Prostate gland (tissue), 2 donors: ENCODE measurements around the gene RBM22. TPM values are rescaled to one million over a fixed set of nuclear protein-coding genes. Genes with fewer than 3 reads are reported as not detected.

Source experiments
- DNase-seq: peaks from one replicate; pipeline ENCODE4 v3.0.0-alpha.2; 2019; ENCODE audit warnings: low spot score
- H3K27ac ChIP-seq, 2 donors: fragments of 200-600 bp; sonication (generic); 2 replicates each; pipeline ENCODE4 v1.5.1; 2017 to 2019
- H3K27me3 ChIP-seq: fragments of 200-600 bp; sonication (generic); replicated peaks from 2 replicates; pipeline ENCODE4 v1.5.1; 2019; ENCODE audit not compliant: insufficient read depth
- H3K36me3 ChIP-seq, 2 donors: fragments of 200-600 bp; sonication (generic); 1 replicate in 1 of 2; 2 replicates in 1 of 2; pipeline versions ENCODE4 v1.5.1 to v1.8.1; 2017 to 2019
- H3K4me1 ChIP-seq: fragments of 200-600 bp; sonication (generic); replicated peaks from 2 replicates; pipeline ENCODE4 v1.5.1; 2019
- H3K4me3 ChIP-seq, 2 donors: fragments of 200-600 bp; sonication (generic); 2 replicates each; pipeline ENCODE4 v1.5.1; 2017 to 2019
- H3K9me3 ChIP-seq: fragments of 200-600 bp; sonication (generic); 2 replicates; pipeline ENCODE4 v1.5.1; 2017
- POLR2A ChIP-seq: fragments of 450-650 bp; IDR thresholded peaks from one replicate; pipeline ENCODE4 v1.6.1; 2016; ENCODE audit warnings: antibody characterized with exemption, mild to moderate bottlenecking
- POLR2AphosphoS5 ChIP-seq: sonication (generic); formaldehyde crosslinking; IDR thresholded peaks from one replicate; pipeline ENCODE4 v1.6.1; 2017; ENCODE audit warnings: antibody characterized with exemption
- WGBS: methylation state at CpG from one replicate; pipeline ENCODE4 v1.1.5; 2018; 5-methylcytosine and 5-hydroxymethylcytosine counted together
- intact Hi-C: fragments of 100-400 bp; cut with DNase I; formaldehyde crosslinking; loops from one replicate; pipeline ENCODE4 v1.14.2; 2022
- total RNA-seq, 2 donors: library from RNA; depleted of rRNA; stranded (reverse); fragments of >200 nt; gene quantifications; one replicate each; pipeline ENCODE4 v1.1.0, GENCODE V29; 2016
- TF ChIP-seq, protein P1 (sequence below), 4 experiments: fragments of 200-600 bp in 2 of 4; fragments of 450-650 bp in 2 of 4; sonication (generic) in 2 of 4; IDR thresholded peaks; 1 replicate in 3 of 4; 2 replicates in 1 of 4; pipeline ENCODE4 v1.5.1; 2016 to 2019; ENCODE audit warnings: antibody characterized with exemption in 4 of 4, mild to moderate bottlenecking in 2 of 4, moderate library complexity in 2 of 4

RBM22 gene
- total RNA-seq, 2 donors from 2014 or later, result 33.6 to 40.3 TPM

DNA sequence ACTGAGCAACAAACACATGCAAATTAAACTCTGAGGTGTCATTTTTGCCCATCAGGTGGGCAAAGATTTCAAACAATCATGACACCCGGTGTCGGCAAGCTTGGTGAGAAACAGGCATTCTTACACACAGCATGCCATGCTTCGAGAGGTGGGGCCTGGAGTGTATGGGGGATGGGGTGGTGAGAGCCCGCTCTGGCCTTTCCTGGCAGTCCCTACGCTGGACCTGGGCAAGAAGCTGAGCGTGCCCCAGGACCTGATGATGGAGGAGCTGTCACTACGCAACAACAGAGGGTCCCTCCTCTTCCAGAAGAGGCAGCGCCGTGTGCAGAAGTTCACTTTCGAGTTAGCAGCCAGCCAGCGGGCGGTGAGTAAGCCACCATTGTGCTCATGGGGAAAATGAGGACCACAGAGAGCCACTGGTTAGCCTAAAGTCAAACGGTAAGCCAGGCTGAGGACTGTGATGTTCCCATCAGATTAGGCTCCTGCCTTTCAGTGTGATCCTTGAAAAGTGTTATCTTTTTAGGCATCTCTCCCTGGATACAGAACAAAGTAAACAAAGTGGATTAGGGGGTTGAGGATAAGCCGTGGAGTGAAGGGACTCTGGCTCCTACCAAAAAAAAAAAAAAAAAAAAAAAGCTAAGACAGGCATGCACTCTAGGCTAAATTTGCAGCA is 30.5 kb downstream of the RBM22 start:
- TF ChIP-seq, protein P1, sequence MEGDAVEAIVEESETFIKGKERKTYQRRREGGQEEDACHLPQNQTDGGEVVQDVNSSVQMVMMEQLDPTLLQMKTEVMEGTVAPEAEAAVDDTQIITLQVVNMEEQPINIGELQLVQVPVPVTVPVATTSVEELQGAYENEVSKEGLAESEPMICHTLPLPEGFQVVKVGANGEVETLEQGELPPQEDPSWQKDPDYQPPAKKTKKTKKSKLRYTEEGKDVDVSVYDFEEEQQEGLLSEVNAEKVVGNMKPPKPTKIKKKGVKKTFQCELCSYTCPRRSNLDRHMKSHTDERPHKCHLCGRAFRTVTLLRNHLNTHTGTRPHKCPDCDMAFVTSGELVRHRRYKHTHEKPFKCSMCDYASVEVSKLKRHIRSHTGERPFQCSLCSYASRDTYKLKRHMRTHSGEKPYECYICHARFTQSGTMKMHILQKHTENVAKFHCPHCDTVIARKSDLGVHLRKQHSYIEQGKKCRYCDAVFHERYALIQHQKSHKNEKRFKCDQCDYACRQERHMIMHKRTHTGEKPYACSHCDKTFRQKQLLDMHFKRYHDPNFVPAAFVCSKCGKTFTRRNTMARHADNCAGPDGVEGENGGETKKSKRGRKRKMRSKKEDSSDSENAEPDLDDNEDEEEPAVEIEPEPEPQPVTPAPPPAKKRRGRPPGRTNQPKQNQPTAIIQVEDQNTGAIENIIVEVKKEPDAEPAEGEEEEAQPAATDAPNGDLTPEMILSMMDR (IDR thresholded peaks at IDR 0.05), result no peak
- TF ChIP-seq POLR2AphosphoS5, result no peak
- no peak for TF ChIP-seq POLR2A
- Histone ChIP-seq H3K27me3 (peaks cover 2% of the 10 kb centered on the region), H3K27ac (no peak overlapping the region), H3K36me3 (no peaks in the 10 kb centered on the region), H3K9me3 (no peaks in the 10 kb centered on the region), H3K4me1 (peaks cover 5% of the 10 kb centered on the region), H3K4me3 (no peak overlapping the region)
- DNase-seq, result no peak
- 70% methylated on average over 14 of the region's 14 CpGs for WGBS
- intact Hi-C loops, result no loop called here

DNA sequence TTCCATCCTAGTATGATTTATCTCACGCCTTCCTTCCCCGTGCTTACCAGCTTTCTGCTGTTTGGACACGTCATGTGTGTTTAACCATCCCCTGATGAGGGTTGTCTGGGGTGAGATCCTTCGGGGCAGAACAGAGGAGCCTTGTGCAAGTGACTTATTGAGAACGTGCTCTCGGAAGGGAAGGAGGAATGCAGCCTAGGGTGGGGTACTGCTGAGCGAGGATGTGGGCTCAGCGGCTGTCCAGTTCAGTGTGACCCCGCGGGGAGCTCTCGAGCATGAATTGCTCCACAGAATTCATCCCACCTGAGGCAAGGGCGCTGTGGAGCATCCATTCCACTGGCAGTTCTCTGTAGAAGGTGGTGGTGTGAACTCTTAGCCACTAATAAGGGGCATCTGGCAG is 35.8 kb downstream of the RBM22 start:
- Histone ChIP-seq H3K9me3 (no peaks in the 10 kb centered on the region), H3K27ac (no peak overlapping the region), H3K4me3 (no peak overlapping the region), H3K27me3 (peaks cover 2% of the 10 kb centered on the region), H3K4me1 (no peaks in the 10 kb centered on the region), H3K36me3 (no peaks in the 10 kb centered on the region)
- TF ChIP-seq, protein P1 (IDR thresholded peaks at IDR 0.05), result no peak
- TF ChIP-seq POLR2AphosphoS5 (no peak), POLR2A (no peak)
- intact Hi-C loops, result no loop called here
- 62% methylated on average over 12 of the region's 12 CpGs for WGBS
- DNase-seq, result no peak

DNA sequence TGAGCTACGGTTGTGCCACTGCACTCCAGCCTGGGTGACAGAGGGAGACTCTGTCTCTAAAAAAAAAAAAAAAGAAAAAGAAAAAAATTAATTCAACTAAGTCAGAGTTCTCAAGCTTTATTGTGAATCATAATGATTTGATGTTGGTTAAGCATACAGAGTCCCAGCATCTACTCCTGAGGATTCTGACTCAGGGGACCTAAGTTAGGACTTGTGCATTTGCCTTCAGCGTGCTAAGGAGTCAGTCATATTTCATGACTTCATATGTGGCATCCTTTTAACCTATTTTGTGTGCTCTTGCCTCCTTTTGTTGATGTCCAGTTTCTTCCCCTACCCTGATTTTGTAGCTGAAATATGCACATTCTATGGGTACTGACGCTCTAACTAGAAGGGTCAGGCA is 36.9 kb downstream of the RBM22 start:
- 93% methylated on average over 3 of the region's 3 CpGs for WGBS

DNA sequence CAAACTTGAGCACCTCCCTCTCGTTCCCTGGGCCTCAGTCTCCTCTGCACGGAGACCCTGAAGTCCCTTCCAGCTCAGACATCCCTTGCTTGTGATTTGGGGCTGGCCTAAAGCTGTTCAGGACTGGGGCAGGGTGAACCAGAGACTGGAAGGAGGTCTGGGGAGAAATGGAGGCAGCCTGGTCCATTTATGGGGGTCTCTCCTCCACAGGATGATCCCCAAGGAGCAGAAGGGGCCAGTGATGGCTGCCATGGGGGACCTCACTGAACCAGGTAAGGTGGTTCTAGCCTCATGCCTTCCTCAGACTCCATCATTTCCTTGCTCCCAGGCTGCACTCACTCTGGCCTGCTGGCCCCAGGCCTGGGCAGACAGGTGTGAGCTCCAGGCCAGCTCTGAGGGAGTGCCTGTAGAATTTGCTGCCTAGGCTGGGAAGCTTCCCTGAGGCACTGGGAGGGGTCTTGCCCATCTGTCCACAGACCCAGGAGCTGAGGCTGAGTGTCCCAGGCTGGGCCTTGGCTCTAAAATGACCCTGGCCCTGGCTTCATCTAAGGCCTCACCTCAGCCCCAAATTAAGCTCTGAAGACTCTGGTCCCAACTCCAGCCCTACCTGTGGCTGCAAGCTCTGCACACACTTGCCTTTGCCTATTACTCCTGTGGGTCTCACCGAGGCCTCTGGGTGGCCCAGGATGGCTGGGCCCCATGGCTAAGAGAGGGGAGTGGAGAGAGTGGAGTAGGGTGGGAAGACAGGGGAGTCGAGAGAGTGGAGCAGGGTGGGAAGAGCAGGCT is 37.9 kb downstream of the RBM22 start:
- H3K4me3 ChIP-seq, result no peak overlapping the region
- H3K27me3 ChIP-seq, result peaks cover 2% of the 10 kb centered on the region
- H3K9me3 ChIP-seq, result no peaks in the 10 kb centered on the region
- no peaks in the 10 kb centered on the region for H3K4me1 ChIP-seq
- no peak overlapping the region for H3K27ac ChIP-seq
- intact Hi-C loops, result loop anchor here (5.0 kb wide), 1 partner anchor 101 kb away; no protein-coding TSS in a partner anchor
- TF ChIP-seq POLR2AphosphoS5, result no peak
- TF ChIP-seq, protein P1 (IDR thresholded peaks at IDR 0.05), result no peak
- no peak for TF ChIP-seq POLR2A
- DNase-seq, result no peak
- WGBS, result 88% methylated on average over 4 of the region's 4 CpGs
- H3K36me3 ChIP-seq, result no peaks in the 10 kb centered on the region

More for the DNA sequence above, 36.9 kb downstream of the RBM22 start:
- Histone ChIP-seq H3K4me3 (no peak overlapping the region), H3K27me3 (peaks cover 2% of the 10 kb centered on the region), H3K27ac (no peak overlapping the region), H3K36me3 (no peaks in the 10 kb centered on the region), H3K9me3 (no peaks in the 10 kb centered on the region), H3K4me1 (no peaks in the 10 kb centered on the region)
- DNase-seq, result no peak
- intact Hi-C loops, result loop anchor here (5.0 kb wide), 1 partner anchor 102 kb away; no protein-coding TSS in a partner anchor
- TF ChIP-seq, protein P1 (IDR thresholded peaks at IDR 0.05), result no peak
- TF ChIP-seq POLR2AphosphoS5 (no peak), POLR2A (no peak)
